DMS53 (cell line): Measurements from ENCODE around the gene ABCA8.
A peak's percentile ranks its signal among the peaks of the same experiment; 100 is the strongest.

Experiments used
- DNase-seq: peaks from one replicate; lab custom pipeline; 2025; lab: John Stamatoyannopoulos, UW

ABCA8 gene

DNA sequence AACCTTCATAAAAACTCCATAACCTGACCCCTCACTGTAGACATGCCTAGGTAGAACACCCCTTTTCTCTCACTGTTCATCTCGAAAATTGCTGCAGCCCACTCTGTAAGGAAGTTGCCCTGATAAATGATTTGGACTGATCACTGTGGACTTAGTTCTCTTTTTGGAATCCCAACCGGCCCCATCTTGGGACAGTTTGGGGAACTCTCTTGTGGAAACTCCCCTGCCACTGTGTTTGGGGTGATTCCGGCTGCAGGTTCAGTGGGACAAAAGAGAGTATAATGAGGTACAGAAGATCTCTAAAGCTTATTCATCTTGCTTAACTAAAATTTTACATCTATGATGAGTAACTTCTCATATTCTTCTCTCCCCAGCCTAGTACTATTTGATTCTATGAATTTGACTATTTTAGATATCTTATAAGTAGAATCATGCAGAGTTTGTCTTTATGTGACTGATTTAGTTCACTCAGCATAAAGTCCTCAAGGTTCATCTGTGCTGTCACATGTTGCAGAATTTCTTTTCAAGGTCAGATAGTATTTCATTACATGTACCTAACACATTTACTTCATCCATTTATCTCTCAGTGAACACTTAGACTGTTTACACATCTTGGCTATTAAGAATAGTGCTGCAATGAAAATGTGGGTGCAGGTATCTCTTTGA, 84.9 kb downstream of the ABCA8 start:
- DNase-seq, result no peak

DNA sequence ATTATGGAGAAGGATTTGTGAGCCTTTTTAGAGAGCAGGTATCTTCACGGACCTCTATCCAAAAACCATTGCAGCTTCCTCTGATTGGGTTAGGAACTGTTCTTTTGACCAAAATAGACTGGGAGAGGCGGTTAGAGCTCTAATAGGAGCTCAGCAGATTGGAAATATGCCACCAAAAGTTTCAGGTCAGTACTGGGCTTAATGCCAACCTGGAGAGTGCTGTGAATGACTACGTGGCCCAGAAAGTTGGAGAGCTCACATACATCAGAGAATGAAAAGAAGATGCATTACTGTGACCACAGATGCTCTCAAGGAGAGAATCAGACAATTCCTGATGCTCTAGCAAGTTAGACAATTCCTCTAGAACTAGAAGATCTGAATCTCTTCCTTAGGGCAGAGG, 86.5 kb downstream of the ABCA8 start:
- DNase-seq, result no peak

DNA sequence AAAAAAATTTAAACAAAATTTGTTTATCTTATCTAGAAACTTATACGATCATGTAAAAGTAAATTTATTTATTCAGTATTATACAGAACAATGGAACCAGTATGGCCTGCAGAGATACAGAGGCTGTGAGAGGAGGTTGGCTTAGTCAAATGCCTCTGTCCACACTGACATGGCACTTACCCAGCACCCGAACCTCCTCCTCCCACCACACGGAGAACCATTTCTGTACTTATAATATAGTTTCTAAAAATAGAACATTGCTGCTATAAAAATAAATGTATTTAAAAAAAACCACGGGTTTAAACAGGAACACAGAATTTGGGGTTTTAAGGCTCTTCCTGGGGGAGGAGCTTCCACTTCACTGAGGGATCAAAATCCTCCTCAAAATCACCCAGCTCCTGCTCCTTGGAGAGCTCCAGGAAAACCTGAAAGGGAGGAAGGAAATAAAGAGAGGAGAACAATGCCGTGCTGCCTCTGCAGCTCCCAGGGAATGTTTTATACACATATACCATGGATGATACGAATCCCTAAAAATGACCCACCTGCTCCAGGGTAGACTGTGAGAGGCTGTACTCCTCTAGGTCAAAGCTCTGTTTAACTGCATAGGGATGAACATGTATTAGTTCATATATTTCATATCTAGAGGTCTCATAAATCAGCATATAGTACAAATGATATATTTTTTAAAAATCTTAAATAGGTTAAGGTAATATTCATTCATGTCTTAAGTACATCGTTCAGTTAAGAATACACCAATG, 87.3 kb downstream of the ABCA8 start:
- DNase-seq, result no peak

DNA sequence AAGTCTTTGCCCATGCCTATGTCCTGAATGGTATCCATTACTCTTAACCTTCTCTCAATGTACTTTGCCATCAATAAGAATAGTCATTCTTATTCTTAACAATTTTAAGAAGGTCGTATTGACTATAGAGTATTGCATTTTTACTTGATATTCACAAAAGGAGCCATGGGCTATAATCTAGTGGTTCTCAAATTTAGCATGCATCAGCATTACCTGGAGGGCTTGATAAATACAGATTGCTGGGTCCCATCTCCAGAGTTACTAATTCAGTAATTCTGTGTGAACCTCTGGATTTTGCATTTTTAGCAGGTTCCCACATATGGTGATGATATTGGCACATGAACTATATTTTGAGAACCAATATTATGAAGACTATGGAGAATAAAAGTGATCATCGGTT, 89.6 kb downstream of the ABCA8 start:
- no peak for DNase-seq

DNA sequence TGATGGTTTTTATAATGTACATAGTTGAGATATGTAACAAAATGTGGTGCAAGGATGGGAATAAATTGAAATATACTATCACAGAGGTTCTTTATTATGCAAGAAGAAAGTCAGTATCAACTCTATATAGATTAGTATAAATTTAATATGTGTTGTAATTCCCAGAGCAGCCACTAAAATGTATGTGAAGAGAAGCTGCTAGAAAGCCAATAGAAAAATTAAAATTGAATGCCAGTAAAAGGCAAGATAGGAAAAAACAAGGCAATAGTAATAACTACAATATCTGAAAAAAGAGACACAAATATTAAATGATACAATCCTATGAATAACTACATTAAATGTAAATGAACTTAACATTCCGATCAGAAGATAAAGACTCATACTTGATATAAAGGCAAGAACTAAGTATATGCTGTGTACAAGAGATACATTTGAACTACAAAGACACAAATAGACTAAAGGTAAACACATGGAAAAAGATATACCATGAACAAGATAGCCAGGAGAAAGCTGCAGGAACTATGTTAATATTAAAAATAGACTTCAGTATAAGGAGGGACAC, 92.0 kb downstream of the ABCA8 start:
- DNase-seq, result peak; percentile 28

DNA sequence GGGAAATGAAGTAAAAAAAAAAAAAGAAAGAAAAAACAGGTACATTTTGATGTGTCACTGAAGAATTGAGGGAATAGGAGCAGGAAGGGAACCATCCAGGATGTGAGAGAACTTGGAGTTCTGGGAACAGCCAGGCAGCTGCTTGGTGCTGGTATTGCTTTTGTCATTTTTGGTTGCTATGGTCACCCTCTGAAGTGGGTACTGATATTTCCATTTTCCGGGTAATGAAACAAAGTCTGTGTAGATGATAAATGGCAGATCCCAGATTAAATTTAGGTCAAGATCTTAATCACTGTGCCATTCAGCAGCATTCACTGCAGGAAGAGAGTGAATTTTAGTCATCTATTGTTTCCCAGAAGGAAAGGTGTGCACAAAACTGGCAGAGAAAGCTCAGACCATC, 93.6 kb downstream of the ABCA8 start:
- DNase-seq, result peak; percentile 81

DNA sequence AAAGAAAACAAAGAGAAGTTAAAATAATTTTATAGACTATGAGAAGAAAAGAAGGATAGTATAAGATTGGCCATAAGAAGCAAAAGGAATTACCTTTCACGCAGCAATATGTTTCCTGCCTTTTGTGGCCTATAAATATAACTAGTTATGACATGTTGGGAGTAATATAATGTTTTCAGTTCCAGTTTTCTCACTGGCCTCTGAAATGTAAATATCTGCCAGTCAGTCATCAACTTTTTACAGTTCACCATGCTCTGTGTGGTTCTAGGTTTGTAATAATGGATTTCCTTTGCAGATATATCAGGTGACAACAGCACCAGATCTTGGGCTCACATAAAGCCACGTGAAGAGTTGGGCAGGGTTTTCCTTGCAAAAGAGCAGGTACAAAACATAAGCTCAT, 94.3 kb downstream of the ABCA8 start:
- DNase-seq, result peak; percentile 32

DNA sequence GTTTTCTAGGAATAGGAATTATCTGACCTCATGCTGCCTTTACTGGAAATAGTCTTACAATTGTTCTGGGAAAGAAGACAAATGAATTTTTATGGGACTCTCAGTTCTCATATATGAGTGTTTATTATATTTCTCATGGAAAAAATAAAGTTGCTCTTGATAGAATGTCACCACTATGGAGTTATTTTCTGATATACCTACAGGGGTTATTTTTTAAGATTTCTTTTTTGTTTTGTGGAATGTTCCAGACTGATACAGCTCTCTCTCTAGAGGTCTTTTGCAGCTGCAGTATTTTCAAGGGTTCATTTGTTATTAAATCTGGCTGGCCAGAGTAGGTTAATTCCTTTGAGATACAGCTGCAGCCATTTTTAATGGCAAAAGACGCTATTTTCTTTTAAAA, 100.7 kb downstream of the ABCA8 start:
- no peak for DNase-seq

DNA sequence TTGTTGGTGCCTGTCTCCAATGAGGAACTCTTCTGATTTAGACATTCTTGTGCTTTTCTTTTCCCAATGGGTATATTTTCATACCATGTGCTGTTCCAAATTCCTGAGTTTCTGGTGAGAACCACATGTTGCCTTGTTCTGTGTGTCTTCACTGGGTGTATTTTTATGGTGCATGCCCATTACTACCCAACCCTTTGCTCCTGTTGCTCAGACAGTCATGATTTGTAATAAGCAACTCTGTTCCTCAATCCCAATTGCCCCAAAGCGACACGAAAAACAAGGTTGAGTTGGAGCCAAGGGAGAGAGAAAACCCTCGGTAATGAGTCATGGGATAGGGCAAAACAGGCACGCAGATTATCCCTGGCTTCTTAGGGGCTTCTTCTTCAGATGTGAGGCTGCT, 101.8 kb downstream of the ABCA8 start:
- DNase-seq, result no peak

DNA sequence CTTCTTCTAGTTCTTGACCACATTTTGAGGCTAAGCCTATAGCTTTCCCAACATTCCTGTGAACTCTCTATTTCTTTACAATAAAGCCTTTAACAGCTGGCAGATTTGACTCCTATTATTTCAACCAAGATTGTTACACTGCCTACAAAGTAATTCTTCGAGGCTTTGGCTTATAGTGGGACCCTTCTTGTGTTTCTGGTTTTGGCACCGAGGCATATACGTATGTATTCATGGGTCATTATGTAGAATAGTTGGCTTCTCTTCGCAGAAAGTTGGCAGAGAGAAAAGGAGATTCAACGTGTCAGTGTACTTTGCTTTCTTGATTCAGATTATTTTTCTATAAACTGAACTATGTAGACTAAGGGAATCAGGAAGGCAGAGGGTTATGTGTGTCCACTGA, 102.2 kb downstream of the ABCA8 start:
- DNase-seq, result no peak

DNA sequence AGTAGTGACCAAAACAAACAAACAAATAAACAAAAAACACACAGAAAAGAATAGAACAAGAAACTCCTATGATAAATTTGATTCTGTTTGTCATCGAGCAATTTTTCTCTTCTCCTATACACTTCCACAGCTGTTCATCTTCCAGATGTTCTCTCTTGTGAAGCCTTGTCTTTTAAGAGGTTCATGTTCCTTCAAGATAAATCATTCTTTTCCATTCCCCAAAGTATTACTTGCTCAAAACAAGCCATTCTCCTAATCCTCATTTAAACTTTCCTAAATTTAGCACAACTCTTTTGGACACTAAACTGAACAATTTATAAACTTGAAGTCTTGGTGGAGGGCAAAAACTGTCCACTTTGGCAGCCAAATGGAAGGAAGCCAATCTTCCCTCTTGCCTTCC, 103.3 kb downstream of the ABCA8 start:
- no peak for DNase-seq

DNA sequence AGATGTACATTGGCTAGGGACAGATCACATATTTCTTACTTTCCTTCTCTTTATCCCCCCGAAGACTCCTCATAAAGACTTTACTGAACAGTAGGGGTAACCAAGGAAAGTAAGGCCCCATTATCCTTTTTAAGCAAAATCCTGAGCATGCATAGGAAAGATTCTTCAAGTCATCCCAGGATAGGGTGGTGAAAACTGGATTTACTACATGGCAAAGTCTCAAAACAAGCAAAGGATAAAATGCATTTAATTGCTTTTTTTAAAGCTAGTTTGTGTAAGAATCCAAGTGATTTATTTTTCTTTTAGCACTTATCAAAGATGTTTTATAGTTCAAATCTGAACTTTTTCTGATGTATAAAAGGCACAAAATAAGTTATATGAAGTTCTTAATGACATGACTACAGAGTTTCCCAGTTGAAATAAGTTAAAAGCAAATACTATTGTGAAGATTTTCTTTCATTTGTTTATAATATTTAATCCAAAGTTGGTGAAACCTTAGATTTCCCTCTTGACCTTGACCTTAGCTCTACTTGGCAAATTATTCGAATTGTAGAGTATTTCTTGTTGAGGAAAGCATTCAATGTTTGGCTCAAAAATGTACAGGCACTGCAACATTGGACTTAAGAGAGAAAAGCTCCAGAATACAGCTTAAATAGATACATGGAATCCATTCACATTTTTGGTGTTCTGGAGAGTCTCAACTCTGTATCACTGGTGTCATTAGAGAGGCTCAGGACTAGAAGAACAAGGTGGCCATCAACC, 104.3 kb downstream of the ABCA8 start:
- no peak for DNase-seq

DNA sequence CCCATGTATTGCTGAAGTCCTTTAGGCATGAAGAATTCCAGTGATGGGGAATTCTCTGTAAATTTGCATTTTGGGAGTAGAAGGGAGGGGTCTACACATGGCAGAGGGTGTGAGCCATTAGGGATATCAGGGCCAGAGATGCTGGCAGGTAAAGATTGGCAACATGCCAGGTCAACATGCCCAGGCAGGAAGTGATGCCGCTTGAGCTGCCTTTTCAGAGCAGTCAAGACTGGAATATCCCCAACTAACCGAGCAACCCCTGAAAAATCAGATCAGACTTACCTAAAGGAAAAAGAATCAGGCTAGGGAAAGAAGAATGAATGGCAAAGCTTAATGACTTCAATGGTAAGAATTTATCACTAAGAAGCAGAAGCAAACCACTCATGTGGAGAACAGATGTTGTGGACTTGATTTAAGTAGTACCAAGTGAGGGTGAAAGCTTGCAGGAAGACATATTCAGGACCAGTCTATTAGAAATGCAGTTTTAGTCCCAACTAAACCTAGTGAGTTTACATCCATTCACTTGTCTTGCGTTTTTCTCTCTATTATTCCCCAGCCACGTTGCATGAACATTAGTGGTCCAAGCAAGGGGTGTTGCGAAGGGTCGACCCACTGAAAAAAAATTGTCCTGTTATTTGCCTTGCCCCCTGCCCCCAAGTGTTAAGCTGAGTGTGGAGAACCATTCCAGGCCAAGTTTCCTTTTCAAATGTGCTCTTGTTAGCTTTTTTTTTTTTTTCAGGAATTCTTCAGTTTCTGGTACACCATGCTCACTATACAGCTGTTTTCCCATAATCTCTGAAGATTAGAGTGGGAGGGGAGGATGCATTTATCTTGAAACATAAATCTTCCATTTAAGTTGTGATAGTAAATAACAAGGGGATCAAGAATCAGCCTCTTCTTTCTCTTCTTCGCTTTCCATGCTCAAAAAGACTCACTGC, 105.2 kb downstream of the ABCA8 start:
- peak; percentile 68 for DNase-seq

DNA sequence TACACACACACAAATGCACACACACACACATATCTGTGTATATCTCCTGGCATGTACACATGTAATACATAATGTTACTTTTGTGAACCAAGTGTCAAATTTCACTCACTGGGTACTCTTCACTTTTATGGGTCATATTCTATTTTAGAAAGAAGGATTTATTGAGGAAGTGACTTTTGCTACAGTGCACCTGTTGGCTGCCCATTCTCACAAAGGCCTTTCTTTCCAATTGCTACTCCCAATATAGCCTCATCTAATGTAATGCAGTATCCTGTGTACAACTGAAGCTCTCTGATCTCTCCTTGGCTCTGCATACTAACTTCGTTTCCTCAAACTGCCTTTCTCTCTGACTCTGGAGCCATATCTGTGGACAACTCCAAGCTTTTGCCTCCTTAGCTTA, 107.5 kb downstream of the ABCA8 start:
- no peak for DNase-seq

DNA sequence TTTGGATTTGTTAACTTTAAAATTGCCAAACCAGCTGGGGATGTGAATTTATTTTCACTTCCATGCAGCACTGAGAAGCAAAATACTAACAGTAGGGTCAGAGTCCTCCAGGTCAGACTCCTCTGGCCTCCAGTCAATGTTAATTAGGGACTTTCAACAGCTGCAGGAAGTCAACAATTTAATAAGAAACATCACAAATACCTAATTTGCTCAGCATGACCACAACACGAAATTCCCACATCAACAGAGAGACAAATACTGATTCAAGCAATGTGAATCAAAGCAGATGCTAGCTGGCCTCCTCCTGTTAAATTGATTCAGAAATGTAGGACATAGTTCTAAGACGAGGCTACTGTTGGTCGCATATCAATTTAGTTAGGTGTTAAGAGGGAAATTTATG, 111.7 kb downstream of the ABCA8 start:
- DNase-seq, result no peak

DNA sequence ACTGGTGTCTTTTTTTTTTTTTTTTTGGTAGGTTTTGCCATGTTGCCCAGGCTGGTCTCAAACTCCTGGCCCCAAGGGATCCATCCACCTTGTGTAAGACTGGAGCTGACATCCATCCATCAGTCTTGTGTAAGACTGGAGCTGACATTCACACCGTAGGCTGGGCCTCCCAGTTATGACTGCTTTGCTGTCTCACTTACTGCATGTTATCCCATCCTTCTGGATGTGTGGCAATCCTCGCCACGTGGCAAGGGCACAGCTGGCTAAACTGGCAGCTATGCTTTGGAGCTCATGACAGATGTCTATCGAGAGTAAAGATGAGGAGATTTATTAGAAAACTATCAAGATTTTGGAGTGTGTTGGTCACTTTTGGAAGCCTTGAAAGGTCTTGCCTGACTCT, 115.1 kb downstream of the ABCA8 start:
- no peak for DNase-seq

DNA sequence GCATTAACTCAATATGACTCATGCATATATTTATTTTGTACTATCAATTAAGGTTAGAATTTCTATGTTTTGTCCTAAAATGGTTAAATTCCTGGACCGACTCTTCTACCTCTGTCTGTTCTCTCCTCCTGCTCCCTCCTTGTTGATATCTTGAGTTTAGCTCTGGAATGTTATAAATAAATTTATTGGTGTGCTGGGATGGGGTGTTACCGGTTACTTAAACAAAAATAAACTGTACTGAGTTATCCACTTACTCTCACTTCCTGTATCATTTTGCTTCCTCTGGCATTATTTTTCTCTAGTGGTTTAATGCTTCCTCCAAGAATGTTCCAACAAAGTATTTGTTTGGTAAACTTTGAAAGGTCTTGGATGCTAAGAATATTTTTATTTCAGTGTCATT, 120.1 kb downstream of the ABCA8 start:
- DNase-seq, result peak; percentile 31

DNA sequence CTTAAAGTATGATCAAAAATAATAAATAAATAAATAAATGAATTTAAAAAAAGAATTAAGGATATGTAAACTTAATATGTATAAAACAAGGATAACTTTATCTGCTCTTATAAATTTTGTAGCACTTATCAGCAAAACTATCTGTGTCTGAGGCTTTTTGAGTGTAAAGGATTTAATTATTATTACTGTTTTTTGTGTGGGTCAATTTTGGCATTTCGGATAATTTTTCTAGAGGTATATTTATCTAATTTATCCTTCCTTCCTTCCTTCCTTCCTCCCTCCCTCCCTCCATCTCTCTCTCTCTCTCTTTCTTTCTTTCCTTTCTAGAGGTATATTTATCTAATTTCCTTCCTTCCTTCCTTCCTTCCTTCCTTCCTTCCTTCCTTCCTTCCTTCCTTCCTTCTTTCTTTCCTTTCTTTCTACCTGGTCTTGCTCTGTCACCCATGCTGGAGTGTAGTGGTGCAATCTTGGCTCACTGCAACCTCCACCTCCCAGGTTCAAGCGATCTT, 120.8 kb downstream of the ABCA8 start:
- DNase-seq, result no peak

DNA sequence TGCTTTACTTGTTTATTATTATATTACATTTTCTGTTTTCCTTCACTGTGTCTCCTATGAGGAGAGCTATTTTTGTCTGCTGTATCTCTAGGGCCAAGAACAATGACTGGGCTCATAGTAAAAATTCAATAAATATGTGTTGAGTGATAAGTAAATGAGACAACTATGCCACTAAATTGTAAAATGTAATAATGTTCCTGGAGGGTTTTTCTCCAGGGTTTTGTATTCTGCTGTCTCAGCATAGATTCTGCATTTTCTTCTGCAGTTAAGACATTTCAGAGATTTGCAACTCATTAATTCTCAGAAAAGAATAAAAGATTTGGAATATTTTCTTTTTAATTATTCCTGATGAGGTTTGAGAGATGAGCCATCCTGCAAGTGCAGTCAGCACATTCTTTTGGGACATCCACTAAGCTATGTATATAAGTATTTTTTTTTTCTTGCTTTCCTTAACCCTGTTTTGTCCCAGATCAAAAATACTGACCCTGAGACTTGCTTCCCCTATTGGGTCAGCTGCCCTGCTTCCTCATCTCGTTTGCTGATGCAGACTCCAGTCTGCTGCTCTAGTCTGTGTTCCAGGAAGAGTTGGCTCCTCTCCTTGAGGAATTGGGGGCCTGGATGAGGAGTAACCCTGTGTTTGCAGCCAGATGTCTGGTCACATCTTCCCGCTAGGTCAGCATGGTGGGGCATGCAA, 122.9 kb downstream of the ABCA8 start:
- DNase-seq, result no peak

DNA sequence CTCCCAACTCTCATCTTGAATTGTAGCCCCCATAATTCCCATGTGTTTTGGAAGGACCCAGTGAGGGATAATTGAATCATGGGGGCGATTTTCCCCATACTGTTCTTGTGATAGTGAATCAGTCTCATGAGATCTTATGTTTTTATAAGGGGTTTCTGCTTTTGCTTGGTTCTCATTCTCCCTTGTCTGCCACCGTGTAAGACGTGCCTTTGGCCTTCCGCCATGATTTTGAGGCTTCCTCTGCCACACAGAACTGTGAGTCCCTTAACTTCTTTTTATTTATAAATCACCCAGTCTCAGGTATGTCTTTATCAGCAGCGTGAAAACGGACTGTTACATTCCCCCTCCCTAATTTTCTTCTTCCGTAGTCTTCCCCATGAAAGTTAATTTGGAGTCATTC, 124.0 kb downstream of the ABCA8 start:
- no peak for DNase-seq

DNA sequence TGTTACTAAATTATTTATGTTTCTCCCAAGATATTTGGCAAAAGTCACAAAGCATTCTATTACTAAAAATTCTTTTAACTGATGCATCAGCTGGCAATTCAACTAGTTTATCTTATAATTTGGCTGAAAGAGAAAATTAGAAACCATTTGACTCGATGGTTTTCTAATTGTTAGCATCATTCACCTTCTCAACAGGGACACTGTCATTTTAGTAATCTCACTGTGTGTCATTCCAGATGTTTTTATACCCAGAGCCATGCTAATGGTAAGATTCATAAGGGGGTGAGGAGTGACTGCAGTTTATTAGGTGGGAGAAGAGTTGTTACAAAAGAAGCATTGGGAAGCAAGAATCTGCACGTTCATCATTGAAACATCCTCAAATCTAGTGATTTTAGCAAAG, 124.9 kb downstream of the ABCA8 start:
- DNase-seq, result no peak
